ENCODE data around the gene SCAF11. TPM values are rescaled to one million over a fixed set of nuclear protein-coding genes. Genes with fewer than 3 reads are reported as not detected.
"Not testable (repeated sequence)": the region's sequence is repeated elsewhere in the genome, so short reads cannot be mapped to it uniquely, and the experiment has no call there.

Gene SCAF11, protein sequence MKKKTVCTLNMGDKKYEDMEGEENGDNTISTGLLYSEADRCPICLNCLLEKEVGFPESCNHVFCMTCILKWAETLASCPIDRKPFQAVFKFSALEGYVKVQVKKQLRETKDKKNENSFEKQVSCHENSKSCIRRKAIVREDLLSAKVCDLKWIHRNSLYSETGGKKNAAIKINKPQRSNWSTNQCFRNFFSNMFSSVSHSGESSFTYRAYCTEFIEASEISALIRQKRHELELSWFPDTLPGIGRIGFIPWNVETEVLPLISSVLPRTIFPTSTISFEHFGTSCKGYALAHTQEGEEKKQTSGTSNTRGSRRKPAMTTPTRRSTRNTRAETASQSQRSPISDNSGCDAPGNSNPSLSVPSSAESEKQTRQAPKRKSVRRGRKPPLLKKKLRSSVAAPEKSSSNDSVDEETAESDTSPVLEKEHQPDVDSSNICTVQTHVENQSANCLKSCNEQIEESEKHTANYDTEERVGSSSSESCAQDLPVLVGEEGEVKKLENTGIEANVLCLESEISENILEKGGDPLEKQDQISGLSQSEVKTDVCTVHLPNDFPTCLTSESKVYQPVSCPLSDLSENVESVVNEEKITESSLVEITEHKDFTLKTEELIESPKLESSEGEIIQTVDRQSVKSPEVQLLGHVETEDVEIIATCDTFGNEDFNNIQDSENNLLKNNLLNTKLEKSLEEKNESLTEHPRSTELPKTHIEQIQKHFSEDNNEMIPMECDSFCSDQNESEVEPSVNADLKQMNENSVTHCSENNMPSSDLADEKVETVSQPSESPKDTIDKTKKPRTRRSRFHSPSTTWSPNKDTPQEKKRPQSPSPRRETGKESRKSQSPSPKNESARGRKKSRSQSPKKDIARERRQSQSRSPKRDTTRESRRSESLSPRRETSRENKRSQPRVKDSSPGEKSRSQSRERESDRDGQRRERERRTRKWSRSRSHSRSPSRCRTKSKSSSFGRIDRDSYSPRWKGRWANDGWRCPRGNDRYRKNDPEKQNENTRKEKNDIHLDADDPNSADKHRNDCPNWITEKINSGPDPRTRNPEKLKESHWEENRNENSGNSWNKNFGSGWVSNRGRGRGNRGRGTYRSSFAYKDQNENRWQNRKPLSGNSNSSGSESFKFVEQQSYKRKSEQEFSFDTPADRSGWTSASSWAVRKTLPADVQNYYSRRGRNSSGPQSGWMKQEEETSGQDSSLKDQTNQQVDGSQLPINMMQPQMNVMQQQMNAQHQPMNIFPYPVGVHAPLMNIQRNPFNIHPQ (N-terminal part only)
- total RNA-seq, result 128 and 129 TPM in 2 replicates
- long read RNA-seq, full-length matches to known transcripts, result 19 of 691 reads
- long read RNA-seq, partial matches to known transcripts, result 573 of 691 reads
- long read RNA-seq, other reads (novel, unspliced or antisense), result 99 of 691 reads

DNA sequence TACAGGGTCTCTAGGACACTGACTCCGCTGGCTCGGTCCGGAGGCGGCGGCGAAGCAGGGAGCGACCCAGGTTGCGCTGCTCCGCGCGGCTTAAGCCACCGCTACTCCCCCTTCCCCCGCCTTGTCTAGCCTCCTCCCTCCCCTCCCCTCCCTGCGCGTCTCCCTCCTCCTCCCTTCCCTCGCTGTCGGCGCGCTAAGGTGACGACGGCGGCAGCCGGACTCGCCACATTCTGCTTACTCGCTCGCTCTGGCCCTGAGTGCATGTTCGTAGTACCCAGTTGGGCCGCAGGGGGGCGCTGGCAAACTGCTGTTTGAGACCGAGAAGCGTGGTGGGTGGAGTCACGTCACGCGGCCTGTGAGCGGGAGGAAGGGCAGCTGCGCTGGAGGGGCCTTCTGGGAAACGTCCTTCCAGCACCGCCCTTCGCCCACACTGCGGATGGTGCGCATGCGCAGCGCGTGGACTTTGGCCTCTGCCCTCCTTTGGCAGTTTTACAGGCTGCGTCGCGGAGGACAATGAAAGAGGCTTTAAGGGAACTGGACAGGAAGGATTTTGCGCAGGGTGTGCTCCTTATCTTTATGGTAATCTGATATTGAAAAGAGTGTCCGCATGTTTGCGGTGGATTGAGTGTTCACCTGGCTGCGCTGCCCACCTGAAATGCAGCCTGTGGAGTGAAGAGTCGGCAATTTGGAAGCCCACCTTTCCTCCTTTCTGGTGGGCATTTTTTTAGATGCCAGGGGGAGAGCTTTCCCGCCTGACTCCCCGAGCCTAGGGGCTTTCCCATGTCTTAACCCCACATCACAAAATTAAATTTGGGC, at the start of gene SCAF11:
Gene SCAF11, minus strand, starts transcription at position 107 of the 816 bp plus-strand sequence. CDS start 26,407 bp downstream, outside the sequence.
- H3K9me3 Mint-ChIP-seq (ENCODE audit: unreplicated experiment), result no peaks in the 10 kb centered on the region
- TF ChIP-seq CTCF (IDR thresholded peaks at IDR 0.05), result peak; percentile 93
- H3K4me1 Mint-ChIP-seq (ENCODE audit: unreplicated experiment), result peaks cover 50% of the 10 kb centered on the region
- H3K27me3 Mint-ChIP-seq (ENCODE audit: unreplicated experiment), result no peaks in the 10 kb centered on the region
- peak within 1 kb of the TSS; percentile 90 for H3K4me3 Mint-ChIP-seq (ENCODE audit: unreplicated experiment)
- peak; percentile 100 for DNase-seq (ENCODE audit: extremely low spot score, unreplicated experiment)
- H3K27ac Mint-ChIP-seq (ENCODE audit: unreplicated experiment), result peak within 1 kb of the TSS; percentile 98
- peaks cover 13% of the 10 kb centered on the region for H3K36me3 Mint-ChIP-seq (ENCODE audit: unreplicated experiment)

DNA sequence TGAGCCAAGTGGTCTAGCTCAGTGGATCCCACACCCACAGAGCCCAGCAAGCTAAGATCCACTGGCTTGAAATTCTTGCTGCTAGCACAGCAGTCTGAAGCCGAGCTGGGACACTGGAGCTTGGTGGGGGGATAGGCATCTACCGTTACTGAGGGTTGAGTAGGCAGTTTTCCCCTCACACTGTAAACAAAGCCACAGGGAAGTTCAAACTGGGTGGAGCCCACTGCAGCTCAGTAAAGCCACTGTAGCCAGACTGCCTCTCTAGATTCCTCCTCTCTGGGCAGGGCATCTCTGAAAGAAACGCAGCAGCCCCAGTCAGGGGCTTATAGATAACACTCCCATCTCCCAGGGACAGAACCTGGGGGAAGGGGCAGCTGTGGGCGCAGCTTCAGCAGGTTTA, 46.7 kb upstream of the SCAF11 start:
- DNase-seq (ENCODE audit: extremely low spot score, unreplicated experiment); H3K4me3 Mint-ChIP-seq (ENCODE audit: unreplicated experiment); H3K9me3 Mint-ChIP-seq (ENCODE audit: unreplicated experiment); H3K36me3 Mint-ChIP-seq (ENCODE audit: unreplicated experiment); H3K27ac Mint-ChIP-seq (ENCODE audit: unreplicated experiment); H3K4me1 Mint-ChIP-seq (ENCODE audit: unreplicated experiment): not testable (repeated sequence)
- peaks cover 31% of the 10 kb centered on the region for H3K27me3 Mint-ChIP-seq (ENCODE audit: unreplicated experiment)

- no peak for TF ChIP-seq CTCF (IDR thresholded peaks at IDR 0.05)
- H3K36me3 Mint-ChIP-seq (ENCODE audit: unreplicated experiment), result peaks cover 4% of the 10 kb centered on the region
- no peaks in the 10 kb centered on the region for H3K4me1 Mint-ChIP-seq (ENCODE audit: unreplicated experiment)
- no peak overlapping the region for H3K4me3 Mint-ChIP-seq (ENCODE audit: unreplicated experiment)
- no peak overlapping the region for H3K27ac Mint-ChIP-seq (ENCODE audit: unreplicated experiment)
- peaks cover 20% of the 10 kb centered on the region for H3K27me3 Mint-ChIP-seq (ENCODE audit: unreplicated experiment)
- peaks cover 30% of the 10 kb centered on the region for H3K9me3 Mint-ChIP-seq (ENCODE audit: unreplicated experiment)
- no peak for DNase-seq (ENCODE audit: extremely low spot score, unreplicated experiment)
Measured at GRCh38 chr12:46027172-46027571, 36.8 kb upstream of the SCAF11 start.

DNA sequence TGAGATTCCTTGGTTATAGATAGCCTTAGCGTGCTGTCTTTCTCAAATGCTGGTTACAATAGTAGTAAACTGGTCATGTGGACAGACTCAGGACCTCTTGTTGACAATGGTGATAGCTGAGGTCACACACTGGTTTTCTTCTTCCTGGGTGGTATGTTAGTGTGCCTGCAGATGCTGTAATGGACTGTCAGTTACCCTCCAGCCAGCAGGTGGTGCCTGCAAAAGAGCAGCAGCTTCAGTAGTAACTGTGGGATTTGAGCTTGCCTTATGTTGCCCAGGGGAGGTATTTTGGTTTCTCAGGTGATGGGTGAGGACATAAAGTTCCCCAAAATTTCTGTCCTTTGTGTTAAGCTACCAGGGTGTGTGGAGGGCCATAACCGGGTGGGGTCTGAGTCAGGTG, 33.7 kb upstream of the SCAF11 start:
- no peak for TF ChIP-seq CTCF (IDR thresholded peaks at IDR 0.05)
- no peak for DNase-seq (ENCODE audit: extremely low spot score, unreplicated experiment)
- H3K4me3 Mint-ChIP-seq (ENCODE audit: unreplicated experiment), result no peak overlapping the region
- H3K4me1 Mint-ChIP-seq (ENCODE audit: unreplicated experiment), result no peaks in the 10 kb centered on the region
- peaks cover 34% of the 10 kb centered on the region for H3K27me3 Mint-ChIP-seq (ENCODE audit: unreplicated experiment)
- H3K36me3 Mint-ChIP-seq (ENCODE audit: unreplicated experiment), result peaks cover 9% of the 10 kb centered on the region
- H3K9me3 Mint-ChIP-seq (ENCODE audit: unreplicated experiment), result peaks cover 49% of the 10 kb centered on the region
- no peak overlapping the region for H3K27ac Mint-ChIP-seq (ENCODE audit: unreplicated experiment)
